GM23338 (cell line): ENCODE data around the gene CLGN. TPM values are rescaled to one million over a fixed set of nuclear protein-coding genes. Genes with fewer than 3 reads are reported as not detected.

Source experiments
- ATAC-seq: fragments of 200-7000 bp; cut with Tn5 transposase; 3 replicates; pipeline ENCODE4 v1.9.1; 2020
- DNase-seq: peaks from one replicate; pipeline ENCODE4 v3.0.0-alpha.2; 2015; ENCODE audit warnings: low spot score
- H2AFZ ChIP-seq: fragments of 200-600 bp; sonication (generic); 2 replicates; pipeline ENCODE4 v1.8.0; 2016; ENCODE audit warnings: antibody characterized with exemption, mild to moderate bottlenecking, moderate library complexity
- H3F3A ChIP-seq: fragments of 200-600 bp; sonication (generic); replicated peaks from 2 replicates; pipeline ENCODE4 v1.8.0; 2017; ENCODE audit warnings: antibody characterized with exemption, mixed run types, low read depth
- H3K27ac ChIP-seq: fragments of 200-600 bp; sonication (generic); 2 replicates; pipeline ENCODE4 v1.6.1; 2016; ENCODE audit warnings: low read depth
- H3K27me3 ChIP-seq: fragments of 200-600 bp; sonication (generic); 2 replicates; pipeline ENCODE4 v1.8.0; 2016; ENCODE audit warnings: mild to moderate bottlenecking, mixed run types, moderate library complexity; ENCODE audit not compliant: insufficient read depth
- H3K36me3 ChIP-seq: fragments of 200-600 bp; sonication (generic); 2 replicates; pipeline ENCODE4 v1.8.0; 2016; ENCODE audit warnings: mild to moderate bottlenecking; ENCODE audit not compliant: insufficient read depth
- H3K4me1 ChIP-seq: fragments of 200-600 bp; sonication (generic); 2 replicates; pipeline ENCODE4 v1.8.0; 2016; ENCODE audit warnings: mild to moderate bottlenecking, moderate library complexity; ENCODE audit not compliant: insufficient read depth
- H3K4me2 ChIP-seq: fragments of 200-600 bp; sonication (generic); 2 replicates; pipeline ENCODE4 v1.7.1; 2017; ENCODE audit warnings: mixed run types
- H3K4me3 ChIP-seq: fragments of 200-600 bp; sonication (generic); 2 replicates; pipeline ENCODE4 v1.6.1; 2016; ENCODE audit warnings: mixed run types
- H3K79me2 ChIP-seq: fragments of 200-600 bp; sonication (generic); replicated peaks from 2 replicates; pipeline ENCODE4 v1.8.0; 2017; ENCODE audit warnings: mild to moderate bottlenecking; ENCODE audit not compliant: insufficient read depth
- H3K9me2 ChIP-seq: fragments of 200-600 bp; sonication (generic); 2 replicates; pipeline ENCODE4 v1.8.0; 2017; ENCODE audit not compliant: insufficient read depth
- H4K20me1 ChIP-seq: fragments of 200-600 bp; sonication (generic); replicated peaks from 2 replicates; pipeline ENCODE4 v1.8.0; 2017; ENCODE audit warnings: mild to moderate bottlenecking; ENCODE audit not compliant: insufficient read depth
- H3K27ac Mint-ChIP-seq: 2 replicates; pipeline ENCODE4 v1.8.0; 2020; ENCODE audit warnings: inconsistent platforms, mild to moderate bottlenecking, moderate library complexity, mixed read lengths
- H3K27me3 Mint-ChIP-seq: 3 replicates; pipeline ENCODE4 v1.8.0; 2022; ENCODE audit warnings: low read depth, mild to moderate bottlenecking, moderate library complexity, mixed read lengths, inconsistent platforms; ENCODE audit not compliant: insufficient read depth, poor library complexity
- H3K36me3 Mint-ChIP-seq: 3 replicates; pipeline ENCODE4 v1.8.0; 2021; ENCODE audit warnings: low read depth, mild to moderate bottlenecking, inconsistent platforms, moderate library complexity, mixed read lengths
- H3K4me1 Mint-ChIP-seq: 3 replicates; pipeline ENCODE4 v1.8.0; 2020; ENCODE audit warnings: mild to moderate bottlenecking, inconsistent platforms, mixed read lengths
- H3K4me3 Mint-ChIP-seq: 3 replicates; pipeline ENCODE4 v1.8.0; 2021; ENCODE audit warnings: moderate library complexity, mild to moderate bottlenecking, inconsistent platforms, mixed read lengths
- H3K9me3 Mint-ChIP-seq: 3 replicates; pipeline ENCODE4 v1.8.0; 2020; ENCODE audit warnings: moderate library complexity, mild to moderate bottlenecking, inconsistent platforms, mixed read lengths
- CREB1 ChIP-seq: fragments of 250-450 bp; sonication (Bioruptor Pico); IDR thresholded peaks from 2 replicates; pipeline ENCODE4 v1.5.0; 2020; ENCODE audit warnings: low read depth, mild to moderate bottlenecking, moderate library complexity
- ETS1 ChIP-seq: IDR thresholded peaks from 2 replicates; pipeline ENCODE4 v1.6.1; 2016; ENCODE audit warnings: antibody characterized with exemption
- EZH2 ChIP-seq: fragments of 200-600 bp; sonication (generic); IDR thresholded peaks from one replicate; pipeline ENCODE4 v1.8.0; 2017; ENCODE audit warnings: antibody characterized with exemption, mild to moderate bottlenecking, low read depth; ENCODE audit not compliant: unreplicated experiment
- JUNB ChIP-seq: IDR thresholded peaks from one replicate; pipeline ENCODE4 v1.6.1; 2016; ENCODE audit warnings: antibody characterized with exemption; ENCODE audit not compliant: unreplicated experiment
- POLR2AphosphoS5 ChIP-seq: IDR thresholded peaks from 2 replicates; pipeline ENCODE4 v1.6.1; 2016; ENCODE audit warnings: antibody characterized with exemption, low read depth
- STAT1 ChIP-seq: IDR thresholded peaks from one replicate; pipeline ENCODE4 v1.6.1; 2016; ENCODE audit warnings: antibody characterized with exemption; ENCODE audit not compliant: unreplicated experiment
- ZNF331 ChIP-seq: fragments of 250-450 bp; sonication (Bioruptor Pico); IDR thresholded peaks from 2 replicates; pipeline ENCODE4 v1.5.0; 2020; ENCODE audit warnings: low read depth, mild to moderate bottlenecking, moderate library complexity
- polyA plus RNA-seq: library from polyadenylated mRNA; unstranded; fragments of >200 nt; fragmentation: Nextera tagmentation; extraction: Ambion mirVana; gene quantifications from 2 replicates; pipeline ENCODE4 v1.2.1, GENCODE V29; 2016
- total RNA-seq: library from RNA; depleted of rRNA; stranded (reverse); fragments of >200 nt; shearing (Covaris generic); gene quantifications from 2 replicates; pipeline ENCODE4 v1.2.3, GENCODE V29; 2014
- TF ChIP-seq, protein P1 (sequence below): IDR thresholded peaks from one replicate; pipeline ENCODE4 v1.6.1; 2018; ENCODE audit warnings: antibody characterized with exemption; ENCODE audit not compliant: unreplicated experiment
- TF ChIP-seq, protein P2 (sequence below): fragments of 250-450 bp; sonication (Bioruptor Pico); IDR thresholded peaks from 2 replicates; pipeline ENCODE4 v1.5.0; 2020; ENCODE audit warnings: mild to moderate bottlenecking, moderate library complexity

Gene CLGN
- total and polyA plus RNA-seq, 2 experiments from 2014 or later, result 4.0 to 5.2 TPM

DNA sequence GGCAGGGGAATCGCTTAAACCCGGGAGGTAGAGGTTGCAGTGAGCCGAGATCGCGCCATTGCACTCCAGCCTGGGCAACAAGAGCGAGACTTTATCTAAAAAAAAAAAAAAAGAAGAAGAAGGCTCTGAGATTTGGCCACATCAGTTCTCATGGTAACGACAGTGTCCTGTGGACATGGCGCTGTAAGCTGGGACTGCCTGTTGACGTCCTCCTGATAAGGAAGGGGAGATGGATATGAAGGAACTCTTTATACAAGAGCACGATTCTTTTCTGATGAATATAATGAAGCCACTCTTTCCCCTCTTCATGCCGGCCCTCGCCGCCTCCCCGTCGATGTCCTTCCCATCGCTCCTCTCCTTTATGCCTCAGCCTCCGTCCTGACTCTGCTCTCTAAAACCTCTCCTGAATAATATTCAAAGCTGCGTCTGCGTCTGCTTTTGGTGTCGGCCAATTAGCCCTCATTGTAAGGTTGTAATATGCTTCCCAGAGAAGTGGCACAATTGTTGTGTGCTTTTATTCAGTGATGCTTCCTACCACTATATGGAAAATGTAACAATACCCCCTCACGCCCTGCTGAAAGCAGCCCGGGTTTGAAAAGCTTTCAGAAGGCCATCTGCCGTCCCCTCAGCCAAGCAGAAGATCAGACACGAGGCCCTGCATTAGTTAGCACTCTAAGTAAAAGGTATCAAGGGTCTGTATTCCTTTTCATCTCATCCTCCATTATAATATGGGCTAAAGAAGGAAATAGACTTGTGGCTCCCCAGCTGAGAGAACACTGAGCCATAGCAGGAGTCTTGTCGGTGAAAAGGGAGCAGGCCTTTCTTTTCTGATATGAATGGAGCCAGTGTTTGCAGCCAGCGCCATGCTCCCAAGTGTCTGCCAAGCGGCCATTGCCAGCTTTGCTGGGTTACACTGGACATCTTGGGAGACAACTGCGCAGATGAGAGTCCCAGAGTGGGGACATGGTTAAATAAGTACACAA is 76.1 kb downstream of the CLGN start:
- Histone ChIP-seq H3K27me3 (no peaks in the 10 kb centered on the region), H2AFZ (no peak overlapping the region), H3K4me3 (no peak overlapping the region), H3K9me2 (no peaks in the 10 kb centered on the region), H3K27ac (no peak overlapping the region), H3K79me2 (no peaks in the 10 kb centered on the region), H4K20me1 (no peaks in the 10 kb centered on the region), H3F3A (no peaks in the 10 kb centered on the region), H3K4me1 (peaks cover 14% of the 10 kb centered on the region), H3K36me3 (no peaks in the 10 kb centered on the region), H3K4me2 (no peak overlapping the region)
- H3K27me3 Mint-ChIP-seq, result peaks cover 2% of the 10 kb centered on the region
- TF ChIP-seq CREB1 (CRISPR knock-in tag) (no peak), ZNF331 (CRISPR knock-in tag) (no peak), ETS1 (no peak)
- no peak overlapping the region for H3K4me3 Mint-ChIP-seq
- DNase-seq (no peak), ATAC-seq (no peak)
- H3K27ac Mint-ChIP-seq, result no peak overlapping the region
- H3K36me3 Mint-ChIP-seq, result no peaks in the 10 kb centered on the region
- H3K9me3 Mint-ChIP-seq, result no peaks in the 10 kb centered on the region
- H3K4me1 Mint-ChIP-seq, result peaks cover 24% of the 10 kb centered on the region

- H3K9me2 ChIP-seq, result no peaks in the 10 kb centered on the region
- no peaks in the 10 kb centered on the region for H3F3A ChIP-seq
- H3K79me2 ChIP-seq, result no peaks in the 10 kb centered on the region
- Mint-ChIP-seq H3K9me3 (no peaks in the 10 kb centered on the region), H3K27ac (no peak overlapping the region), H3K36me3 (no peaks in the 10 kb centered on the region), H3K27me3 (peaks cover 5% of the 10 kb centered on the region), H3K4me1 (peaks cover 31% of the 10 kb centered on the region), H3K4me3 (no peak overlapping the region)
- no peak overlapping the region for H3K27ac ChIP-seq
- peak; percentile 75 for ATAC-seq
- TF ChIP-seq STAT1, result no peak
- TF ChIP-seq, protein P1, sequence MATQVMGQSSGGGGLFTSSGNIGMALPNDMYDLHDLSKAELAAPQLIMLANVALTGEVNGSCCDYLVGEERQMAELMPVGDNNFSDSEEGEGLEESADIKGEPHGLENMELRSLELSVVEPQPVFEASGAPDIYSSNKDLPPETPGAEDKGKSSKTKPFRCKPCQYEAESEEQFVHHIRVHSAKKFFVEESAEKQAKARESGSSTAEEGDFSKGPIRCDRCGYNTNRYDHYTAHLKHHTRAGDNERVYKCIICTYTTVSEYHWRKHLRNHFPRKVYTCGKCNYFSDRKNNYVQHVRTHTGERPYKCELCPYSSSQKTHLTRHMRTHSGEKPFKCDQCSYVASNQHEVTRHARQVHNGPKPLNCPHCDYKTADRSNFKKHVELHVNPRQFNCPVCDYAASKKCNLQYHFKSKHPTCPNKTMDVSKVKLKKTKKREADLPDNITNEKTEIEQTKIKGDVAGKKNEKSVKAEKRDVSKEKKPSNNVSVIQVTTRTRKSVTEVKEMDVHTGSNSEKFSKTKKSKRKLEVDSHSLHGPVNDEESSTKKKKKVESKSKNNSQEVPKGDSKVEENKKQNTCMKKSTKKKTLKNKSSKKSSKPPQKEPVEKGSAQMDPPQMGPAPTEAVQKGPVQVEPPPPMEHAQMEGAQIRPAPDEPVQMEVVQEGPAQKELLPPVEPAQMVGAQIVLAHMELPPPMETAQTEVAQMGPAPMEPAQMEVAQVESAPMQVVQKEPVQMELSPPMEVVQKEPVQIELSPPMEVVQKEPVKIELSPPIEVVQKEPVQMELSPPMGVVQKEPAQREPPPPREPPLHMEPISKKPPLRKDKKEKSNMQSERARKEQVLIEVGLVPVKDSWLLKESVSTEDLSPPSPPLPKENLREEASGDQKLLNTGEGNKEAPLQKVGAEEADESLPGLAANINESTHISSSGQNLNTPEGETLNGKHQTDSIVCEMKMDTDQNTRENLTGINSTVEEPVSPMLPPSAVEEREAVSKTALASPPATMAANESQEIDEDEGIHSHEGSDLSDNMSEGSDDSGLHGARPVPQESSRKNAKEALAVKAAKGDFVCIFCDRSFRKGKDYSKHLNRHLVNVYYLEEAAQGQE, result no peak
- no peak for TF ChIP-seq POLR2AphosphoS5
- TF ChIP-seq EZH2, result no peak
- TF ChIP-seq, protein P2, sequence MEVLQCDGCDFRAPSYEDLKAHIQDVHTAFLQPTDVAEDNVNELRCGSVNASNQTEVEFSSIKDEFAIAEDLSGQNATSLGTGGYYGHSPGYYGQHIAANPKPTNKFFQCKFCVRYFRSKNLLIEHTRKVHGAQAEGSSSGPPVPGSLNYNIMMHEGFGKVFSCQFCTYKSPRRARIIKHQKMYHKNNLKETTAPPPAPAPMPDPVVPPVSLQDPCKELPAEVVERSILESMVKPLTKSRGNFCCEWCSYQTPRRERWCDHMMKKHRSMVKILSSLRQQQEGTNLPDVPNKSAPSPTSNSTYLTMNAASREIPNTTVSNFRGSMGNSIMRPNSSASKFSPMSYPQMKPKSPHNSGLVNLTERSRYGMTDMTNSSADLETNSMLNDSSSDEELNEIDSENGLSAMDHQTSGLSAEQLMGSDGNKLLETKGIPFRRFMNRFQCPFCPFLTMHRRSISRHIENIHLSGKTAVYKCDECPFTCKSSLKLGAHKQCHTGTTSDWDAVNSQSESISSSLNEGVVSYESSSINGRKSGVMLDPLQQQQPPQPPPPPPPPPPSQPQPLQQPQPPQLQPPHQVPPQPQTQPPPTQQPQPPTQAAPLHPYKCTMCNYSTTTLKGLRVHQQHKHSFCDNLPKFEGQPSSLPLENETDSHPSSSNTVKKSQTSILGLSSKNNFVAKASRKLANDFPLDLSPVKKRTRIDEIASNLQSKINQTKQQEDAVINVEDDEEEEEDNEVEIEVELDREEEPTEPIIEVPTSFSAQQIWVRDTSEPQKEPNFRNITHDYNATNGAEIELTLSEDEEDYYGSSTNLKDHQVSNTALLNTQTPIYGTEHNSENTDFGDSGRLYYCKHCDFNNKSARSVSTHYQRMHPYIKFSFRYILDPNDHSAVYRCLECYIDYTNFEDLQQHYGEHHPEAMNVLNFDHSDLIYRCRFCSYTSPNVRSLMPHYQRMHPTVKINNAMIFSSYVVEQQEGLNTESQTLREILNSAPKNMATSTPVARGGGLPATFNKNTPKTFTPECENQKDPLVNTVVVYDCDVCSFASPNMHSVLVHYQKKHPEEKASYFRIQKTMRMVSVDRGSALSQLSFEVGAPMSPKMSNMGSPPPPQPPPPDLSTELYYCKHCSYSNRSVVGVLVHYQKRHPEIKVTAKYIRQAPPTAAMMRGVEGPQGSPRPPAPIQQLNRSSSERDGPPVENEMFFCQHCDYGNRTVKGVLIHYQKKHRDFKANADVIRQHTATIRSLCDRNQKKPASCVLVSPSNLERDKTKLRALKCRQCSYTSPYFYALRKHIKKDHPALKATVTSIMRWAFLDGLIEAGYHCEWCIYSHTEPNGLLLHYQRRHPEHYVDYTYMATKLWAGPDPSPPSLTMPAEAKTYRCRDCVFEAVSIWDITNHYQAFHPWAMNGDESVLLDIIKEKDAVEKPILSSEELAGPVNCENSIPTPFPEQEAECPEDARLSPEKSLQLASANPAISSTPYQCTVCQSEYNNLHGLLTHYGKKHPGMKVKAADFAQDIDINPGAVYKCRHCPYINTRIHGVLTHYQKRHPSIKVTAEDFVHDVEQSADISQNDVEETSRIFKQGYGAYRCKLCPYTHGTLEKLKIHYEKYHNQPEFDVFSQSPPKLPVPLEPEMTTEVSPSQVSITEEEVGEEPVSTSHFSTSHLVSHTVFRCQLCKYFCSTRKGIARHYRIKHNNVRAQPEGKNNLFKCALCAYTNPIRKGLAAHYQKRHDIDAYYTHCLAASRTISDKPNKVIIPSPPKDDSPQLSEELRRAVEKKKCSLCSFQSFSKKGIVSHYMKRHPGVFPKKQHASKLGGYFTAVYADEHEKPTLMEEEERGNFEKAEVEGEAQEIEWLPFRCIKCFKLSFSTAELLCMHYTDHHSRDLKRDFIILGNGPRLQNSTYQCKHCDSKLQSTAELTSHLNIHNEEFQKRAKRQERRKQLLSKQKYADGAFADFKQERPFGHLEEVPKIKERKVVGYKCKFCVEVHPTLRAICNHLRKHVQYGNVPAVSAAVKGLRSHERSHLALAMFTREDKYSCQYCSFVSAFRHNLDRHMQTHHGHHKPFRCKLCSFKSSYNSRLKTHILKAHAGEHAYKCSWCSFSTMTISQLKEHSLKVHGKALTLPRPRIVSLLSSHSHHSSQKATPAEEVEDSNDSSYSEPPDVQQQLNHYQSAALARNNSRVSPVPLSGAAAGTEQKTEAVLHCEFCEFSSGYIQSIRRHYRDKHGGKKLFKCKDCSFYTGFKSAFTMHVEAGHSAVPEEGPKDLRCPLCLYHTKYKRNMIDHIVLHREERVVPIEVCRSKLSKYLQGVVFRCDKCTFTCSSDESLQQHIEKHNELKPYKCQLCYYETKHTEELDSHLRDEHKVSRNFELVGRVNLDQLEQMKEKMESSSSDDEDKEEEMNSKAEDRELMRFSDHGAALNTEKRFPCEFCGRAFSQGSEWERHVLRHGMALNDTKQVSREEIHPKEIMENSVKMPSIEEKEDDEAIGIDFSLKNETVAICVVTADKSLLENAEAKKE (CRISPR knock-in tag), result no peak
- no peak for TF ChIP-seq ZNF331 (CRISPR knock-in tag)
- TF ChIP-seq JUNB, result no peak
- H2AFZ ChIP-seq, result no peak overlapping the region
- H3K36me3 ChIP-seq, result no peaks in the 10 kb centered on the region
- DNase-seq, result peak; percentile 33
- H3K4me3 ChIP-seq, result no peak overlapping the region
- H3K4me1 ChIP-seq, result peaks cover 14% of the 10 kb centered on the region
- no peaks in the 10 kb centered on the region for H3K27me3 ChIP-seq
- H4K20me1 ChIP-seq, result no peaks in the 10 kb centered on the region
- H3K4me2 ChIP-seq, result no peak overlapping the region
Measured at GRCh38 chr4:140349816-140350215, 77.6 kb downstream of the CLGN start.
